Neural progenitor cell (in vitro differentiated cells): ENCODE data around the gene CC2D1A. TPM values are rescaled to one million over a fixed set of nuclear protein-coding genes. Genes with fewer than 3 reads are reported as not detected.

Experiments used
- DNase-seq: peaks from one replicate; pipeline ENCODE4 v3.0.0-alpha.2; 2016; ENCODE audit warnings: low spot score
- H2AFZ ChIP-seq: fragments of 200-600 bp; sonication (generic); replicated peaks from 2 replicates; pipeline ENCODE4 v1.6.1; 2016; ENCODE audit warnings: antibody characterized with exemption
- H3F3A ChIP-seq: fragments of 200-600 bp; sonication (generic); 2 replicates; pipeline ENCODE4 v1.6.1; 2016; ENCODE audit warnings: antibody characterized with exemption, low read depth
- H3K27ac ChIP-seq: fragments of 200-600 bp; sonication (generic); 2 replicates; pipeline ENCODE4 v1.5.1; 2016; ENCODE audit warnings: mild to moderate bottlenecking
- H3K27me3 ChIP-seq: fragments of 200-600 bp; sonication (generic); 2 replicates; pipeline ENCODE4 v1.6.1; 2016; ENCODE audit warnings: mild to moderate bottlenecking, moderate library complexity
- H3K36me3 ChIP-seq: fragments of 200-600 bp; sonication (generic); 2 replicates; pipeline ENCODE4 v1.5.1; 2016
- H3K4me1 ChIP-seq: fragments of 200-600 bp; sonication (generic); 2 replicates; pipeline ENCODE4 v1.6.1; 2016; ENCODE audit warnings: mixed run types
- H3K4me2 ChIP-seq: fragments of 200-600 bp; sonication (generic); 2 replicates; pipeline ENCODE4 v1.6.1; 2016
- H3K4me3 ChIP-seq: fragments of 200-600 bp; sonication (generic); 2 replicates; pipeline ENCODE4 v1.5.1; 2016
- H3K79me2 ChIP-seq: fragments of 200-600 bp; sonication (generic); 2 replicates; pipeline ENCODE4 v1.6.1; 2016; ENCODE audit warnings: low read depth
- H3K9ac ChIP-seq: fragments of 200-600 bp; sonication (generic); 2 replicates; pipeline ENCODE4 v1.6.1; 2016
- H3K9me3 ChIP-seq: fragments of 200-600 bp; sonication (generic); 2 replicates; pipeline ENCODE4 v1.5.1; 2016; ENCODE audit warnings: low read depth
- H4K20me1 ChIP-seq: fragments of 200-600 bp; sonication (generic); 2 replicates; pipeline ENCODE4 v1.6.1; 2016; ENCODE audit warnings: low read depth
- H3K27ac Mint-ChIP-seq: 3 replicates; pipeline ENCODE4 v1.8.0; 2021; ENCODE audit warnings: mixed read lengths
- H3K27me3 Mint-ChIP-seq: 2 replicates; pipeline ENCODE4 v1.8.0; 2022; ENCODE audit warnings: low read depth, mild to moderate bottlenecking, inconsistent platforms, moderate library complexity, mixed read lengths; ENCODE audit not compliant: insufficient read depth
- H3K36me3 Mint-ChIP-seq: 3 replicates; pipeline ENCODE4 v1.8.0; 2021; ENCODE audit warnings: mixed read lengths
- H3K4me1 Mint-ChIP-seq: 3 replicates; pipeline ENCODE4 v1.8.0; 2021; ENCODE audit warnings: mixed read lengths
- H3K4me3 Mint-ChIP-seq: 3 replicates; pipeline ENCODE4 v1.8.0; 2021; ENCODE audit warnings: mild to moderate bottlenecking, moderate library complexity, mixed read lengths
- H3K9me3 Mint-ChIP-seq: 3 replicates; pipeline ENCODE4 v1.8.0; 2020; ENCODE audit warnings: mixed read lengths
- CTCF ChIP-seq: fragments of 200-600 bp; sonication (generic); IDR thresholded peaks from 2 replicates; pipeline ENCODE4 v1.5.1; 2017; ENCODE audit warnings: antibody characterized with exemption, mild to moderate bottlenecking
- EZH2 ChIP-seq: fragments of 200-600 bp; sonication (generic); IDR thresholded peaks from 2 replicates; pipeline ENCODE4 v1.6.1; 2017; ENCODE audit warnings: antibody characterized with exemption, mild to moderate bottlenecking, moderate library complexity
- EZH2phosphoT487 ChIP-seq: fragments of 200-600 bp; sonication (generic); IDR thresholded peaks from 2 replicates; pipeline ENCODE4 v1.6.1; 2017; ENCODE audit warnings: antibody characterized with exemption
- total RNA-seq: library from RNA; depleted of rRNA; stranded (reverse); fragments of >200 nt; gene quantifications from 2 replicates; pipeline ENCODE4 v1.2.3, GENCODE V29; 2015; ENCODE audit warnings: low replicate concordance

Gene CC2D1A
- total RNA-seq, 1 donor from 2014 or later: 8.1 TPM

GRCh38 chr19:13931391-13932148 is 25.6 kb downstream of the CC2D1A start:
- no peak overlapping the region for H3K9ac ChIP-seq
- H3K27ac ChIP-seq: no peak overlapping the region
- TF ChIP-seq EZH2phosphoT487 (no peak), EZH2 (no peak), CTCF (no peak)
- H3K79me2 ChIP-seq: no peaks in the 10 kb centered on the region
- H3K4me2 ChIP-seq: no peak overlapping the region
- no peaks in the 10 kb centered on the region for H3K9me3 ChIP-seq
- no peaks in the 10 kb centered on the region for H4K20me1 ChIP-seq
- DNase-seq: no peak
- no peak overlapping the region for H3K4me3 ChIP-seq
- Mint-ChIP-seq H3K27me3 (peaks cover 12% of the 10 kb centered on the region), H3K9me3 (no peaks in the 10 kb centered on the region), H3K27ac (no peak overlapping the region), H3K4me1 (peaks cover 23% of the 10 kb centered on the region), H3K36me3 (peaks cover 11% of the 10 kb centered on the region), H3K4me3 (no peak overlapping the region)
- H2AFZ ChIP-seq: no peak overlapping the region
- H3K36me3 ChIP-seq: no peaks in the 10 kb centered on the region
- peaks cover 6% of the 10 kb centered on the region for H3F3A ChIP-seq
- H3K4me1 ChIP-seq: peaks cover 10% of the 10 kb centered on the region
- no peaks in the 10 kb centered on the region for H3K27me3 ChIP-seq

- peaks cover 6% of the 10 kb centered on the region for H3F3A ChIP-seq
- TF ChIP-seq EZH2phosphoT487: no peak
- TF ChIP-seq EZH2: no peak
- no peak for TF ChIP-seq CTCF
- H3K9me3 ChIP-seq: no peaks in the 10 kb centered on the region
- no peaks in the 10 kb centered on the region for H4K20me1 ChIP-seq
- no peak overlapping the region for H3K4me2 ChIP-seq
- H3K27ac ChIP-seq: no peak overlapping the region
- no peaks in the 10 kb centered on the region for H3K79me2 ChIP-seq
- DNase-seq: no peak
- no peak overlapping the region for H3K4me3 Mint-ChIP-seq
- H3K27me3 ChIP-seq: no peaks in the 10 kb centered on the region
- no peak overlapping the region for H3K27ac Mint-ChIP-seq
- H3K36me3 Mint-ChIP-seq: peaks cover 6% of the 10 kb centered on the region
- H3K4me1 Mint-ChIP-seq: peaks cover 23% of the 10 kb centered on the region
- H3K36me3 ChIP-seq: no peaks in the 10 kb centered on the region
- no peak overlapping the region for H2AFZ ChIP-seq
- no peaks in the 10 kb centered on the region for H3K9me3 Mint-ChIP-seq
- no peak overlapping the region for H3K9ac ChIP-seq
- peaks cover 10% of the 10 kb centered on the region for H3K4me1 ChIP-seq
- H3K4me3 ChIP-seq: no peak overlapping the region
- peaks cover 12% of the 10 kb centered on the region for H3K27me3 Mint-ChIP-seq
Observed at GRCh38 chr19:13932149-13932637, 26.2 kb downstream of the CC2D1A start.

GRCh38 chr19:13932911-13933393 is 27.0 kb downstream of the CC2D1A start:
- Histone ChIP-seq H3K9ac (no peak overlapping the region), H3K36me3 (no peaks in the 10 kb centered on the region), H3K9me3 (no peaks in the 10 kb centered on the region), H3K79me2 (no peaks in the 10 kb centered on the region), H2AFZ (no peak overlapping the region), H3F3A (peaks cover 6% of the 10 kb centered on the region), H3K4me2 (no peak overlapping the region), H3K27ac (no peak overlapping the region), H3K27me3 (no peaks in the 10 kb centered on the region), H4K20me1 (no peaks in the 10 kb centered on the region), H3K4me1 (peaks cover 15% of the 10 kb centered on the region), H3K4me3 (no peak overlapping the region)
- Mint-ChIP-seq H3K27me3 (peaks cover 12% of the 10 kb centered on the region), H3K4me3 (no peak overlapping the region), H3K9me3 (no peaks in the 10 kb centered on the region), H3K36me3 (peaks cover 4% of the 10 kb centered on the region), H3K4me1 (peaks cover 28% of the 10 kb centered on the region), H3K27ac (no peak overlapping the region)
- no peak for TF ChIP-seq EZH2phosphoT487
- TF ChIP-seq EZH2: no peak
- TF ChIP-seq CTCF: no peak
- no peak for DNase-seq
